ENCODE results near the gene FIBP.

The FIBP gene

DNA sequence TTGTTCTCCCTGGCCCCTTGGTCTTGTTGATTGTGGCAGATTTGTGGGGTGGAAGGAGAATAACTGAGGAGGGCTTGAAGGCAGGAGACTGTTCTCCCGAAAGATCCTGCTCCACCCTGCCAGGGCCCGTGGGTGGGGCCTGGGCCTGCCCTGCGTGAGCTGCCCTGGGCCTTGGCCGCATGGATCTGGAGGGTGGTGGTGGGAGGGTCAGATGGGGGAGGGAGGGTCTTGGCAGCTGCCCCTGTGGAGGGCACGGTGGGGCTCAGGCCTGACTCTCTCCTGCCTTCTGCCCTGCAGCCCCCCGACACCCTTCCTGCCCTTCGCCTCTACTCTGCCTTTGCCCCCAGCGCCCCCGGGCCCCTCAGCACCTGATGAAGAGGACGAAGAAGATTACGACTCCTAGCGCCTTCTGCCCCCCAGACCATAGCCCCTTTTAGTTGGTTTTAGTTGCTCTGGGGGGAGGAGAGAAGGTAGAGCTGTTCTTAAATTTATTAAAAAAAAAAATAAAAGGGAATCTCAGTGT, 32.8 kb upstream of the FIBP start:
- TF ChIP-seq, protein P1, sequence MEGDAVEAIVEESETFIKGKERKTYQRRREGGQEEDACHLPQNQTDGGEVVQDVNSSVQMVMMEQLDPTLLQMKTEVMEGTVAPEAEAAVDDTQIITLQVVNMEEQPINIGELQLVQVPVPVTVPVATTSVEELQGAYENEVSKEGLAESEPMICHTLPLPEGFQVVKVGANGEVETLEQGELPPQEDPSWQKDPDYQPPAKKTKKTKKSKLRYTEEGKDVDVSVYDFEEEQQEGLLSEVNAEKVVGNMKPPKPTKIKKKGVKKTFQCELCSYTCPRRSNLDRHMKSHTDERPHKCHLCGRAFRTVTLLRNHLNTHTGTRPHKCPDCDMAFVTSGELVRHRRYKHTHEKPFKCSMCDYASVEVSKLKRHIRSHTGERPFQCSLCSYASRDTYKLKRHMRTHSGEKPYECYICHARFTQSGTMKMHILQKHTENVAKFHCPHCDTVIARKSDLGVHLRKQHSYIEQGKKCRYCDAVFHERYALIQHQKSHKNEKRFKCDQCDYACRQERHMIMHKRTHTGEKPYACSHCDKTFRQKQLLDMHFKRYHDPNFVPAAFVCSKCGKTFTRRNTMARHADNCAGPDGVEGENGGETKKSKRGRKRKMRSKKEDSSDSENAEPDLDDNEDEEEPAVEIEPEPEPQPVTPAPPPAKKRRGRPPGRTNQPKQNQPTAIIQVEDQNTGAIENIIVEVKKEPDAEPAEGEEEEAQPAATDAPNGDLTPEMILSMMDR (IDR thresholded peaks at IDR 0.05): no peak
- H3K27ac ChIP-seq: peak overlapping the region; percentile 87 to 90
- DNase-seq: no peak
- H3K9me3 ChIP-seq: no peaks in the 10 kb centered on the region
- H3K36me3 ChIP-seq: peaks cover 13 to 32% (median 20%) of the 10 kb centered on the region in 3 donors
- intact Hi-C loops (cut with DNase I; ENCODE audit: low total_unique reads): loop anchor here (5.0 kb wide), 1 partner anchor 41 kb away; the partner anchor contains the start of gene SART1
- no peaks in the 10 kb centered on the region for H3K27me3 ChIP-seq
- H3K4me1 ChIP-seq: peaks cover 5 to 38% (median 37%) of the 10 kb centered on the region in 4 donors
- H3K4me3 ChIP-seq: peak overlapping the region; percentile 89 to 92

GRCh38 chr11:65920372-65920802, 32.1 kb upstream of the FIBP start:
- H3K27ac ChIP-seq: peak overlapping the region; percentile 87 to 90
- H3K27me3 ChIP-seq: no peaks in the 10 kb centered on the region
- peak in 1 of 2 donors; percentile 72 for DNase-seq
- intact Hi-C loops (cut with DNase I; ENCODE audit: low total_unique reads): loop anchor here (5.0 kb wide), 1 partner anchor 42 kb away; the partner anchor contains the start of gene SART1
- no peaks in the 10 kb centered on the region for H3K9me3 ChIP-seq
- peak overlapping the region; percentile 89 to 92 for H3K4me3 ChIP-seq
- H3K4me1 ChIP-seq: peaks cover 8 to 44% (median 43%) of the 10 kb centered on the region in 4 donors
- peaks cover 13 to 32% (median 20%) of the 10 kb centered on the region in 3 donors for H3K36me3 ChIP-seq
- TF ChIP-seq, protein P1 (IDR thresholded peaks at IDR 0.05): no peak

- H3K9me3 ChIP-seq: no peaks in the 10 kb centered on the region
- no peaks in the 10 kb centered on the region for H3K27me3 ChIP-seq
- H3K4me1 ChIP-seq: peaks cover 14 to 50% (median 49%) of the 10 kb centered on the region in 4 donors
- DNase-seq: peak; percentile 47 to 82
- TF ChIP-seq, protein P1 (IDR thresholded peaks at IDR 0.05): no peak
- peak overlapping the region; percentile 87 to 90 for H3K27ac ChIP-seq
- peak overlapping the region; percentile 89 to 92 for H3K4me3 ChIP-seq
- peaks cover 13 to 32% (median 20%) of the 10 kb centered on the region in 3 donors for H3K36me3 ChIP-seq
- intact Hi-C loops (cut with DNase I; ENCODE audit: low total_unique reads): loop anchor here (2.0 to 5.0 kb wide), 2 partner anchors 43 to 61 kb away; partner anchors contain the start of genes CFL1 and SART1
These were observed 31.5 kb upstream of the FIBP start for GRCh38 chr11:65919573-65920371.

- Histone ChIP-seq H3K4me3 (peak within 1 kb of the TSS; percentile 89 to 92), H3K9me3 (no peaks in the 10 kb centered on the region), H3K27ac (peak within 1 kb of the TSS; percentile 94 to 96), H3K36me3 (peaks cover 13 to 30% (median 20%) of the 10 kb centered on the region in 3 donors), H3K27me3 (no peaks in the 10 kb centered on the region), H3K4me1 (peaks cover 14 to 55% (median 53%) of the 10 kb centered on the region in 4 donors)
- intact Hi-C loops (cut with DNase I; ENCODE audit: low total_unique reads): loop anchor here (2.0 kb wide), 1 partner anchor 60 kb away; the partner anchor contains the start of gene CFL1
- peak; percentile 98 to 99 for DNase-seq
- TF ChIP-seq, protein P1 (IDR thresholded peaks at IDR 0.05): no peak
These were observed 30.9 kb upstream of the FIBP start, which contains the start of gene DRAP1 for GRCh38 chr11:65919141-65919572. TSS of gene DRAP1 (plus strand) at chr11:65919426. CDS start at chr11:65919502, 76 bp downstream.
